Pericardium fibroblast (primary cell): ENCODE data around the gene C19orf38. TPM values are rescaled to one million over a fixed set of nuclear protein-coding genes. Genes with fewer than 3 reads are reported as not detected.

Source experiments
- total RNA-seq: library from RNA; depleted of rRNA; stranded (reverse); fragments of >200 nt; gene quantifications from 2 replicates; pipeline ENCODE4 v1.2.3, GENCODE V29; 2015

The C19orf38 gene, protein sequence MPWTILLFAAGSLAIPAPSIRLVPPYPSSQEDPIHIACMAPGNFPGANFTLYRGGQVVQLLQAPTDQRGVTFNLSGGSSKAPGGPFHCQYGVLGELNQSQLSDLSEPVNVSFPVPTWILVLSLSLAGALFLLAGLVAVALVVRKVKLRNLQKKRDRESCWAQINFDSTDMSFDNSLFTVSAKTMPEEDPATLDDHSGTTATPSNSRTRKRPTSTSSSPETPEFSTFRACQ
- total RNA-seq, result 1.4 and 8.3 TPM in 2 replicates

DNA sequence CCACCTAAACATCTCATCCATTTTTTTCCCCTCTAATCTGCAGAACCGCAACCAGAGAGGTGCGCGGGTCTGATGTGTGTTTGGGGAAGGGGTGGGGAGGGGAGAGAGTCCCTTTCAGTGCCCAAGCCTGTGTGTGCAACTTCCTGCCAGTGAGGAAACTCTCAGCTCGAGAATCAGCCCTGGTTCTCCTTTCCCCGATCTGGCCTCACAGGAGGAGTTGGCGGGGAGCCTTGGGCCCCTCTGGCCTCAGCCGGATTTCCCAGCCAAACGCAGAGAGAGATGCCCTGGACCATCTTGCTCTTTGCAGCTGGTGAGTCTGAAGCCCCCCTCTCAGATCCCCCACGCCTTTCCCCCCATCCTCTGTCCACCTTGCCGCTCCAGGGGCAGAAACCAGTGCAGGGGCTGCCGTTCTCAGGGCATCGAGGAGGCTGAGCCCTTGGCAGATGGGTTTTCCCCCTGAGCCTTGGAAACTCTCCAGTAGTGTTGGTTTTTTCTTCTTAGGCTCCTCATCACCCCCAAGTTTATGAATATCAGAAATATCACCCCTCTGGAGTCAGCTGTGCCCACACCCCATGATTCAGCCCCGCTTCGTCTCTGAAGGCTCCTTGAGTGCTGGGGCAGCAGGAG is at the start of gene C19orf38:
Gene C19orf38, plus strand, starts transcription at position 186 of the 627 bp plus-strand sequence. Its CDS starts 94 bp downstream, at position 280.

DNA sequence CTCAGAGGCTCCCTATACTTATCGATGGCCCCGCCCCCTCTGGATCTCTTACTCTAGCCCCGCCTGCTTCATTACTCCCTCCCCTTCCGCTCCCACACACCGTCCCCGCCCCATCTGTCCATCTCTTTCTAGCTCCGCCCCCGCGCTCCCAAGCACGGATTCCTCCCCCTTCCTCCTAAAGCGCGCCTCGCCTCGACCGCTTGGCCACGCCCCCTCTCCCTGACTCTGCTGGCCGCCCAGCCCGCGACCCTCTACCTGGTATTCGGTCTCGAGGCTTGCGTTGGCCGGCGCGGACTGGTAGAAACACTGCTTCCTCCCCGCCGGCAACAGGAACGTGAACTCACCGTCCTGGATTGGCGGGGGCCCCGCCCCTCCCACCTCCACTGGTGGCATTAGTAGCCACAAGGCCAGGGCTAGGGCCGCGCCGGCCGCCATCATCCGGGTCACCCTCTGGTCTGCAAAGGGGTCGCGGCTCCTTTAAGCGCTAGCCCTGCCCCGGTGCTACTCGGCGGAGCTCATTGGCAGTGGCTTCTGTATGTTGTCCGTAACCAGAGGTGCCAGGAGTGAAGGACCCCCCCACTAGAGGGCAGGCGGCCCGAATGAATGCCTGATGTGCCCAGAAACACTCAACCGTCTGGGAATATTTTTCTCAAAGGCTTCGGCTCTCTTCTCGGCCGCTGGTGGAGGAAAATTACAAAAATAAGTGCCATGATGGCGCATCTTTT is 12.3 kb upstream of the C19orf38 start, which contains the start of gene TMED1:
Gene TMED1, minus strand, starts transcription at position 459 of the 725 bp plus-strand sequence. Its CDS starts 21 bp downstream, at position 438.

DNA sequence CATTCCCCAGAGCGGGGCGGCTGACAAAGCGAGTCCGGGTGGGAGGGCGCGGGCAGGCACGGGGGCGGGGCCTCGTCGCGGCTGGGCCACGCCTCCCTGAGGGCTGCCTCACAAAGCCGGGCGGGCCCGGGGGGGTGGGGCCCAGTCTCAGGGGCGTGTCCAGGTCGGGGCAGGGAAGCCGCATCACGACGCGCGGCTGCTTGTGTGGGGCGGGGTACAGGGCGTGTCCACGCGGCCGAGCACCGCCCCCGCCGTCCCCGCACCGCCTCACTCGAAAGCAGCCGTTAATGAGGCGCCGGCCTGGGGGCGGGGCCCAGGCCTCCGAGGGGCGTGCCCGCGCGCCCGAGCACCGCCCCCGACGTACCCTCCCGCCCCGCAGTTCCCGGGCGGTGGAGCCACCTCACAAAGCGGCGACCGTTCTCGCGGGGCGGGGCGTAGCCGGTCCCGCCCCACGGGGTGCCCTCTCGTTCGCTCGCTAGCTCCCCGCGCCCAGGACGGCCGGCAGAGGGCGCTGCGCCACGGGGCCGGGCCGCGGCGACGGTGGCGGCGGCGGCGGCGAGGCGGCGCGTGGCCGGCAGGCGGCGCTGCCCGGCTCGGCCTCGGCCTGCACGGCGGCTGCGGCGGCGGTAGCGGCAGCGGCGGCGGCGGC is 22.9 kb downstream of the C19orf38 start, which contains the start of gene CARM1:
Gene CARM1, plus strand, starts transcription at position 599 of the 649 bp plus-strand sequence. CDS start 150 bp downstream, outside the sequence.

Other genes starting within 250 kb of the C19orf38 start
- gene SLC44A2, start 222.9 kb upstream of the C19orf38 start, total RNA-seq, result 57.5 and 91.6 TPM in 2 replicates
- 53.7 and 53.8 TPM in 2 replicates for gene ILF3, start 194.1 kb upstream of the C19orf38 start, total RNA-seq
- 24.7 and 35.3 TPM in 2 replicates for gene QTRT1, start 147.0 kb upstream of the C19orf38 start, total RNA-seq
- gene DNM2, start 130.3 kb upstream of the C19orf38 start, total RNA-seq, result 54.1 and 75.5 TPM in 2 replicates
- 54.1 and 59.9 TPM in 2 replicates for gene TMED1, start 12.2 kb upstream of the C19orf38 start, total RNA-seq
- 29.3 and 30.6 TPM in 2 replicates for gene CARM1, start 23.1 kb downstream of the C19orf38 start, total RNA-seq
- 41.5 and 72.0 TPM in 2 replicates for gene YIPF2, start 80.2 kb downstream of the C19orf38 start, total RNA-seq
- gene TIMM29, start 80.4 kb downstream of the C19orf38 start, total RNA-seq, result 34.1 and 40.9 TPM in 2 replicates
- gene SMARCA4, start 112.6 kb downstream of the C19orf38 start, total RNA-seq, result 41.0 and 56.8 TPM in 2 replicates
- 154 and 281 TPM in 2 replicates for gene LDLR, start 241.0 kb downstream of the C19orf38 start, total RNA-seq